Stimulated activated CD4-positive, alpha-beta T cell treated with anti-CD3 and anti-CD28 coated beads, Interleukin-12 subunit alpha, Interleukin-12 subunit beta, amount 100 ng/mL, for 4 hours (primary cell): ENCODE measurements around the gene PSME4.
"Not testable (repeated sequence)": the region's sequence is repeated elsewhere in the genome, so short reads cannot be mapped to it uniquely, and the experiment has no call there.

Source experiments
- DNase-seq: peaks from one replicate; pipeline ENCODE4 v3.0.0-alpha.2; 2020

Gene PSME4

DNA sequence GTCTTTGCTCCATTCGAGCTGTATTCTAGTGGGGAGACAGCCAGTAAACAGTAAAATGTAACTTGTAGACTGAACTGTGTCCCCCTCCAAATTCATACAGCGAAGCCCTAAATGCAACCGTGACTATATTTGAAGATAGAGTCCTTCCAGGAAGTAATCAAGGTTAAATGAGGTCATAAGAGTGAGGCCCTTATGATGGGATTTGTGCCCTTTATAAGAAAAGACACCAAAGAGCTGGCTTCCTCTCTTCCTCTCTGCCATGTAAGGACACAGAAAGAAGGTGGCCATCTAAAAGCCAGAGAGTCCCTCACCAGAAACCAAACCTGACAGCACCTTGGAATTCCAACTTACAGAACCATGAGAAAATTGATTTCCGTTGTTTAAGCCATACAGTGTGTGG is 142.5 kb downstream of the PSME4 start:
- no peak for DNase-seq

DNA sequence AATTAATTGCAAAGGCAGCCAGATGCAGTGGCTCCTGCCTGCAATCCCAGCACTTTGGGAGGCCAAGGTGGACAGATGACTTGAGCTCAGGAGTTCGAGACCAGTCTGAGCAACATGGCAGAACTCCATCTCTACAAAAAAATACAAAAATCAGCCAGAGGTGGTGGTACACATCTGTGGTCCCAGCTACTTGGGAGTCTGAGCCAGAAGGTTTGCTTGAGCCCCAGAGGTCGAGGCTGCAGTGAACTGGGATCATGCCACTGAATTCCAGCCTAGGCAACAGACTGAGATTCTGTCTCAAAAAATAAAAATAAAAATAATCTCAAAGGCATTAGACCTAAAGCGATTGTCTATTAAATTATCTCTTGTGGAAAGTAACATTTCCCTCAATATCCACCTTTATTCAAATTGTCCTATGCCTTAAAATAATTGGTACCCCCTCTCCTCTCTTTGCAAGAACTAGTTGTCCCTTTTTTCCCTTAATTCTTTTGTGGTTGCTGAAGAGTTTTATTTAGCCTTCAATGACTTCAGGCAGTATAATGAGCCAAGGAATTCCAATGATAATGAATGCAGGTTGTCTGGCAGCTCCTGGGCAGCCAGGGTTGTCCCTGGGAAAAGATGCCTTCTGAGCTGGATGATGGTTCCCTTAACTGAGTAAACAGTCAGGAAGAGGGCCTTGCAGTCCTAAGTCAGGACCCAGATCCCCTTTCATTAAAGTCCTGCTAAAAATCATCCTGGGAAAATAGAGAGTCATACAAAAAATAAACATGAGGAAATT is 143.2 kb downstream of the PSME4 start:
- no peak for DNase-seq

GRCh38 chr2:53826587-53827397 is 144.0 kb downstream of the PSME4 start:
- no peak for DNase-seq

DNA sequence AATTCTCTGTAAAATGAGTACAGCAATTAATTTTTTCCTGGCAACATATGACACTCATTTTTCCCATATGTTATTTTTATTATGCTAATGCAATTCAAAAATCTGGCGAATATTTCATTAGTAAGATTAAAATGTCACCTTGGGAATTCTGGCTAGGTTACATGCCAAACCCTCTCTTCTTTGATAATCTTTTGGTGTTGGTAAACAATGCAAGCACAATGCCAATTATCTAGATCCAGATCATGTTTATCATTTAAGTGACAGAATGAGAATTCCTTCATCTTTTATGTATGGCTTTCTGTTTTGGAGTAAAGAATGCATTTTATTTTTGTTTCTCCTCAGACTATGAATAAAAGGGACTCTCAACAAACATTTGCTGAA is 144.8 kb downstream of the PSME4 start:
- DNase-seq: no peak

DNA sequence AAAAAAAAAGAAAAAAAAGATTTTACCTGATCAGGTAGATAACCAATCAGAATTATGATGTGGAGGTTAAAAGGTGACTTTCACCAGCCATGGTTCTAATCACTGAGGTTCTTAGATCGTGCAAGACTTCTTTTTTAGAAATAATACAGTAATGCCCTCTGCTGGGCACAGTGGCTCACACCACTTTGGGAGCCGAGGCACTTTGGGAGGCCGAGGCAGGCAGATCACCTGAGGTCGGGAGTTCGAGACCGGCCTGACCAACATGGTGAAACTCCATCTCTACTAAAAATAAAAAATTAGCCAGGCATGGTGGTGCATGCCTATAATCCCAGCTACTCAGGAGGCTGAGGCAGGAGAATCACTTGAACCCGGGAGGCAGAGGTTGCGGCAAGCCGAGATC is 147.2 kb downstream of the PSME4 start:
- not testable (repeated sequence) for DNase-seq

GRCh38 chr2:53821810-53822209 is 149.0 kb downstream of the PSME4 start:
- no peak for DNase-seq

GRCh38 chr2:53820711-53821110 is 150.1 kb downstream of the PSME4 start:
- no peak for DNase-seq

DNA sequence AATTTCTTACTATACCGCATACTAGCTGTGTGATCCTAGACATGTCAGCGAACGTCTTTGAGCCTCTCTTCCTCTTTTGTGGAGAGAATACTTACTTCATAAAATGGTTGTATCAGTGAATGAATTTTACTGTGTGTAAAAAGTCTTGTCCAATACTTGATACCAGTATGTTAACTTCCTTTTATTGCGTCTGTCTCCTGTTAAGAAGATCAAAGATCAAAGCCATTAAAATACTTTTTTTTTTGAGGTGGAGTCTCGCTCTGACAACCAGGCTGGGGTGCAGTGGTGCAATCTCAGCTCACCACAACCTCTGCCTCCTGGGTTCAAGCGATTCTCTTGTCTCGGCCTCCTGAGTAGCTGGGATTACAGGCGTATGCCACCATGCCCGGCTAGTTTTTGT is 150.7 kb downstream of the PSME4 start:
- DNase-seq: no peak

GRCh38 chr2:53819634-53820033 is 151.2 kb downstream of the PSME4 start:
- DNase-seq: no peak

DNA sequence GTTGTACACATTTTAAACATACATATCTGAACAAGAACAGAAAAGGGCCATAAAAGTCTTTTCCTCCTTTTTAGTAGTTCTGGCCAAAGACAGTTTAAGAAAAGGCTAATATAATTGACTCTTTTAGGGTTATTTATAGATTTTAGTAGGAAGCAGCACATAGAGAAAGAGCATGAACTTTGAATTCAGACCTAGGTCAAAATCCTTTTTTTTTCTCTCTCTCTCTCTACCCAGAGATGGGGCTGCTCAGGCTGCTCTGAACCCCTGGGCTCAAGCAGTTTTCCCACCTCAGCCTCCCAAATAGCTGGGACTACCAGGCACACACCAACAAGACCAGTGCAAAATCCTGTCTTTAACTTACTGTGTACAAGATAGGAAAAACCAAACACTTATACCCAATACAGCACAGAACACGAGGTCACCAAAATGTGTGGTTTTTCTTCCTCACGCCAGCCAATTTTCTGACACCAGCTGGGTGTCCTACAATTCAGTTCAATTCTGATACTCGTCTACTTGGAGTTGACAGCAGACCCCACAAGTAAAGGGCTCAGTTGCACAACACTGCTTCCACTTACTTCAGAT is 151.8 kb downstream of the PSME4 start:
- no peak for DNase-seq
